ENCODE measurements around the gene FYB1.
"Not testable (repeated sequence)": the region's sequence is repeated elsewhere in the genome, so short reads cannot be mapped to it uniquely, and the experiment has no call there.

The FYB1 gene

DNA sequence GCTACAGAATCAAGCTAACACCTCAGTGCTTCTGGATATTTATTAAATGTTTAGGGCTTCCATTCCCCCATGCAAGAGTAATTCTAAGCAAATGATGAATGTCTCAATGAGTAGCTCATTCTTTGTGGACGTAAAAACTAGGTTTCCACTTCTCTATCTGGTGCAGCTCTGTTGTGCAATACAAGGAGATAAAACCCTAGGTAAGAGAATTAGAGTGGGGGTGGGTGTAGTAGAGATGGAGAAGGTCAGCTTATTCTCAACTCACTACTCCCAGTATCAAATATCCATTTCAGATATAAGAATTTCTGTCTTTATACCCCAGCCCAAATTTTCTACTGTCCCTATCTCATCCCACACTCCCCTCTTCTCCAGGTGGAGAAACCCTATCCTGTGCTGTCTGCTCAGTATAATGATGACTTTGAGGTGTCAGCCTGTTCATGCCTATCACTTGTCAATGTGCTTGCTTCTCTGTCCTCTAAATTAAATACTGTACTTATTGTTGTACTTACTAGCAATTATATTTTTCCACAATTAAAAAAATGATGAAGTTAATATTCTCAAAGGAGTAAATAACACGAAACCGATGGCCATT, 4.3 kb upstream of the FYB1 start:
- H3K4me1 Mint-ChIP-seq (ENCODE audit: low read depth) = peaks cover 61% of the 10 kb centered on the region
- H3K27ac Mint-ChIP-seq = peak overlapping the region; percentile 87
- peak overlapping the region; percentile 39 for H3K4me3 Mint-ChIP-seq
- H3K27me3 Mint-ChIP-seq = no peaks in the 10 kb centered on the region
- intact Hi-C loops (cut with micrococcal nuclease) = no loop called here
- H3K36me3 Mint-ChIP-seq (ENCODE audit: low read depth) = peaks cover 24% of the 10 kb centered on the region
- no peaks in the 10 kb centered on the region for H3K9me3 Mint-ChIP-seq

DNA sequence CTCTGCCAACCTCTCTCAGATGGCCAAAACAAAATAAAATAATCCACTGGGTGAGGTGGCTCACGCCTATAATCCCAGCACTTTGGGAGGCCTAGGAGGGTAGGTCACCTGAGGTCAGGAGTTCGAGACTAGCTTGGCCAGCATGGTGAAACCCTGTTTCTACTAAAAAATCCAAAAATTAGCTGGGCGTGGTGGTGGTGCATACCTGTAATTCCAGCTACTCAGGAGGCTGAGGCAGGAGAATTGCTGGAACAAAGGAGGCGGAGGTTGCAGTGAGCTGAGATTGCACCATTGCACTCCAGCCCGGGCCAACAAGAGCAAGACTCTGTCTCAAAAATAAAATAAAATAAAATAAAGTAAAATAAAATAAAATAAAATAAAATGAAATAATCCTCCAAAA, 2.3 kb upstream of the FYB1 start:
- Mint-ChIP-seq H3K4me1 (ENCODE audit: low read depth) (peaks cover 67% of the 10 kb centered on the region), H3K36me3 (ENCODE audit: low read depth) (peaks cover 25% of the 10 kb centered on the region), H3K27ac (peak overlapping the region; percentile 25)
- H3K27me3 Mint-ChIP-seq; H3K4me3 Mint-ChIP-seq; H3K9me3 Mint-ChIP-seq; intact Hi-C loops (cut with micrococcal nuclease): not testable (repeated sequence)

DNA sequence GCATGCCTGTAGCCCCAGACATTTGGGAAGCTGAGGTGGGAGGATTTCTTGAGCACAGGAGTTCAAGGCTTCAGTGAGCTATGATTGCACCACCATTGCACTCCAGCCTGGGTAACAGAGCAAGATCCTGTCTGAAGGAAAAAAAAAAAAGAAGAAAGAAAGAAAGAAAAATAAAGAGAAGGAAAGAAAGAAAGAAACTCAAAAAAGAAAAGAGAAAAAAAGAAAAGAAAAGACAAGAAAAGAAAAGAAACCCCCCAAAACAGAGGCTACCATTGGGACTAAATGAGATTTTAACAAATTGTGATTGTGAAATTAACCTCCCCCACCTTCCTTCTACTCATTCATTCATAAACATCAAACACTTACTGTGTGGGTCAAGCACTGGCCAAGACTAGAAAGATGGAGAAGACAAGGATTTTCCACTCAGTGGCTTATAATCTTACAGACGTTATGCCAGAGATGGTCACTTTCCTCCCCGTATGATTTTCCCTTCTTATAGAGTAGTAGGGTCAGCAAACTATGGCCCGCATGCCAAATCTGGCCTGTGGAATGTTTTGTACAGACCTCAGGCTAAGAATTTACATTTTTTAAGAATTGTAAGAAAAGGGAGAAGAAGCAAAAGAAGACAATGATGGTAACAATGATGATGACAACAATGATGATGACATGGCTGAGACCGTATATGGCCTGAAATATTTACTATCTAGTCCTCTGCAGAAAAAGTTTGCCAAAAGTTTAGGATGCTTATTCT, 1.1 kb upstream of the FYB1 start:
- no peaks in the 10 kb centered on the region for H3K27me3 Mint-ChIP-seq
- peaks cover 35% of the 10 kb centered on the region for H3K36me3 Mint-ChIP-seq (ENCODE audit: low read depth)
- H3K4me3 Mint-ChIP-seq = no peak overlapping the region
- H3K27ac Mint-ChIP-seq = peak overlapping the region; percentile 91
- H3K9me3 Mint-ChIP-seq = no peaks in the 10 kb centered on the region
- intact Hi-C loops (cut with micrococcal nuclease) = no loop called here
- H3K4me1 Mint-ChIP-seq (ENCODE audit: low read depth) = peaks cover 69% of the 10 kb centered on the region

DNA sequence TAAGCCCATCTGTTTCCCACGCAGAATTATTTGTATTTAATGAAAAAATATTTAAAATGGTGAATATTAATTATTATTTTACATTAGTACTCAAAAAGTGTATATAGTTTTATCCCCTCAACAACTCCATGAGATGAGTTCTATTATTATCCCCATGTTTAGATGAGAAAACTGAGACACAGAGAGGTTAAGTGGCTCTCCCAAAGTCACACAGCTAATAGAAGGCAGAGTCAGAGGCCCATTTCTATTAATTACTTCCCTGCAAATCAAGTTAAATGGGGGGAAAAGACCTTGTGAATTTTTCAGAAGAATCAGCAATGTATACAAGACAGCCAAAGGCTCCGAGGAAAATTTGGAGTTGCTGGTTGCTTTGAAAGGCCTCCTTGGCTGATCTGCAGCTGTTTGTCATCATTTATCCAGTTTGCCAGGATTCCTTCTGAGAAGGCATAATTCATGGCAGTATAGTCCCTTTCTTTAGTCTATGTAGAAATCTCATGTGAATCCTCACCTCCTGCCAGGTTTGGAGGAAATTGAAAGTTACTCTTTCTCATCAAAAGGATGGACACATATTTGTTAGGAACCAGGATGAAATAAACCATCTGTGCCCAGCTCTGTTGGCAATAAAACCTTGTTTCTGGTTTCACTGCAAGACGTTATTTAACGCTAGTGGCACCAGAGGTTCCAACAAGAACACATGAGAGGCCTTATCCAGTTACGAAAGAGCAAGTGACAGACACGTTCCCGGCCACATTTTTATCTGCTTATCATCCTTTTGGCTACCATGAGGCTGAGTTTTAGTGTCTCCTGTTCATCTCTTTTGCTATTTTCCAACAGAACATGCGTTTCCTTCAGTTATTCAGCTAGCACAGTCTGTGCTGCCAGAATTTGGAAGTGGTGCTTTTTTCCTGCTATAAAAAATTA, 621 bp downstream of the FYB1 start:
- Mint-ChIP-seq H3K9me3 (no peaks in the 10 kb centered on the region), H3K36me3 (ENCODE audit: low read depth) (peaks cover 47% of the 10 kb centered on the region), H3K27me3 (no peaks in the 10 kb centered on the region), H3K4me1 (ENCODE audit: low read depth) (peaks cover 74% of the 10 kb centered on the region), H3K27ac (peak overlapping the region; percentile 91), H3K4me3 (peak overlapping the region; percentile 82)
- intact Hi-C loops (cut with micrococcal nuclease) = loop anchor here (2.0 to 10.0 kb wide), 3 partner anchors 56 to 354 kb away; no protein-coding TSS in a partner anchor

DNA sequence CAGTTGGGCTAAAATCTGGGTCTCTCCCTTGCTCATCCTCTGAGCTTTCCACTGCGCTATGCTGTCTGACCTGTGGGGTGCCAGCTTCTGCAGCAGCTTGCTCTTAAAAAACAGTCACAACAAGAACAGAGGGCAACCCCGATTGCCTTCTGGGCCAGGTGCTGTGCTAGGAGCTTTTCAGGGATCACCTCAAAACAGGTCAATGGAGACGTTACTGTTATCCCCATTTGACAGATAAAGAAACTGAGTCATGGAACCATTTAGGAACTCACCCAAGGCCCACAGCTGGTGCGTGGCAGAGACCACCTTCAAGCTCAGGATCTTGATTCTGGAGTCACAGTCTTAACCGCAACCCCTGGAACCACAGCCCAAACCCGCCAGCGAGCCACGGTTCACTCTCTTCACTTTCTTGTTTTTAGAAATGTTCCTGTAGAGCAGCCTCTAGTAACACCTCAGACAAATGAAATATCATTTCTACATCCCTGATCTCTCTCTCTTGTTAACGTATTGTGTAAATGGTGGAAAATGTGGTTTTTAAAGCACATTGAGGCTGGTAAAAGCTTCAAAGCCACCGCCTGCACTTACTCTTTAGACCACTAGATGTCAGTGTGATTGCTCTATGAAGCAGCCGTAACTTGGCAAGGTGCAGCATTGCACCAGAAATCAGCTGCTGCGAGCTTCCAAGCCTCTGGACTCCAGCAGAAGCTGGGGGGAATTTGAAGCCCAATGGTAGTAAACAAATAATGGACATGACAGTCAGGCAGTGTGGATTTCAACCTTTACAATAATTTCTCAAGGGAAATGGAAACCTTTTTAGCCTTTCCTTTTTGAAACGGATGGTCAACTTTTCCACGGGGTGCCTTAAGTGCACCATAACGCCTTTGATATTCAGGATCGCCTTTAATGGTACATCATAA, 1.7 kb downstream of the FYB1 start:
- Mint-ChIP-seq H3K4me3 (peak overlapping the region; percentile 50), H3K27me3 (no peaks in the 10 kb centered on the region), H3K36me3 (ENCODE audit: low read depth) (peaks cover 50% of the 10 kb centered on the region), H3K4me1 (ENCODE audit: low read depth) (peaks cover 79% of the 10 kb centered on the region), H3K27ac (peak overlapping the region; percentile 91), H3K9me3 (no peaks in the 10 kb centered on the region)
- intact Hi-C loops (cut with micrococcal nuclease) = loop anchor here (1.0 to 10.0 kb wide), 4 partner anchors 57 to 355 kb away; no protein-coding TSS in a partner anchor

DNA sequence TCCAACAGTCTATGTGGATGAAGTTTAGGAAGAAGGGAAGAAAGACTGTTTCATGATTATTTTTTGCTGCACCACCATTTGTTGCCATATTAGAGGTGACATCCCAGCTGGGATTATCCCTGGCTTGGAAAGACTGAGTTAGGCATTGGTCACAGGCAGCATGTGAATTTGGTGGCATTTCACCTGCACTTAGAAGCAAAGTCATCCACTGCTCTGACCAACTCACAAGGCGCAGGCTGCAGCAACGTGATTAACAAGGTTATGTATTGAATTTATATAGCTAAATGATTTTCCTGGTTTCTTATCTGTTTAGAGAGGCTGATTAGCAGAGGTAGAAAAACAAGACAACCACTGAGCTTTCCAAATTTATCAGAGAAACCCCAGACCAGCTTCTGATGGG, 2.7 kb downstream of the FYB1 start:
- no peak overlapping the region for H3K4me3 Mint-ChIP-seq

DNA sequence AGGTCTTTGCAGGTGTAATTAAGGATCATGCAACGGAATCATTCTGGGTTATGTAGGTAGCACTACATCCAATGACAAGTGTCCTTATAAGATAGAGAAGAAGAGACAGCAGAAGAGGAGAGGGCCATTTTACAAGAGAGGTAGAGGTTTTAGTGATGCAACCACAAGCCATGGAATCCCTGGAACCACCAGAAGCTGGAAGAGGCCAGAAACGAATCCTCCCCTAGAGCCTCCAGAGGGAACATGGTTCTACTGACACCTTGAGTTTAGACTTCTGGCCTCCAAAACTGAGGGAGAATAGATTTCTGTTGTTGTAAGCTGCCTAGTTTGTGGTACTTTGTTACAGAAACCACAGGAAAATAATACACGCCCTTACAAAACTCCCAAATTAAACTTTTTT, 3.5 kb downstream of the FYB1 start:
- Mint-ChIP-seq H3K4me3 (no peak overlapping the region), H3K36me3 (ENCODE audit: low read depth) (peaks cover 59% of the 10 kb centered on the region), H3K27ac (no peak overlapping the region), H3K9me3 (no peaks in the 10 kb centered on the region), H3K4me1 (ENCODE audit: low read depth) (peaks cover 85% of the 10 kb centered on the region), H3K27me3 (no peaks in the 10 kb centered on the region)
- intact Hi-C loops (cut with micrococcal nuclease) = loop anchor here (5.0 to 10.0 kb wide), 2 partner anchors 159 to 356 kb away; no protein-coding TSS in a partner anchor

More for the DNA sequence above, 2.7 kb downstream of the FYB1 start:
- H3K9me3 Mint-ChIP-seq = no peaks in the 10 kb centered on the region
- no peaks in the 10 kb centered on the region for H3K27me3 Mint-ChIP-seq
- no peak overlapping the region for H3K27ac Mint-ChIP-seq
- peaks cover 83% of the 10 kb centered on the region for H3K4me1 Mint-ChIP-seq (ENCODE audit: low read depth)
- intact Hi-C loops (cut with micrococcal nuclease) = loop anchor here (1.0 to 10.0 kb wide), 3 partner anchors 67 to 356 kb away; no protein-coding TSS in a partner anchor
- H3K36me3 Mint-ChIP-seq (ENCODE audit: low read depth) = peaks cover 51% of the 10 kb centered on the region

DNA sequence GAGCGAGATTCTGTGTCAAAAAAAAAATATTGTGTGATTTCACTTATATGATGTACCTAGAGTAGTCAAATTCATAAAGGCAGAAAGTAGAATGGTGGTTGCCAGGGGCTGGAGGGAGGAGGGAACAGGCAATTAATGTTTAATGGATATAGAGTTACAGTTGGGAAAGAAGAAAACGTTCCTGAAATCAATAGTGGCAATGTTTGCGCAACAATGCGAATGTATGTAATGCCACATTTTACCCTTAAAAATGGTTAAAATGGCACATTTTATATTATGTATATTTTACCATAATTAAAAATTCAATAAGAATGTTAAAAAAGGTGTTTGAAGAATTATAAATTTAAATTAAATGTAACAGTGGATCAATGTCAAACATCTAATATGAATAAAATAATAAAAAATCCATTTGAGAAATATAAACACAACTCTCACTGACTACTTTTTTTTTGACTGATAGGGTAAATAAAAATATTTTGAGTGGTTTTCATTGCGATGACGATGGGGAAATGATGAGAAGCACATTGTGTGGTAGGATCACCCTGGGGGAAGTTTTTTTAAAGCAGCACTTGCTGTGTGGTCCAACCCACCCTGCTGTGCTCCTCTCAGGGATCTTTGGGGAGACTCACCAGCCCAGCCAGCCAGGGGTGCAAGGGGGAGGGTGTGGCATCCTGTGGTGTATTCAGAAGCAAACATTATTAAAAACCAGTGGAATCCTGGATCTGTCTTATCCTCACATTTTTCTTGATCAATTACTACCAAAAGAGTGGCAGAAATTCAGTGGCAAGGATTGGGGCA, 4.3 kb downstream of the FYB1 start:
- H3K36me3 Mint-ChIP-seq (ENCODE audit: low read depth) = peaks cover 55% of the 10 kb centered on the region
- intact Hi-C loops (cut with micrococcal nuclease) = loop anchor here (5.0 to 10.0 kb wide), 3 partner anchors 68 to 357 kb away; no protein-coding TSS in a partner anchor
- H3K27ac Mint-ChIP-seq = no peak overlapping the region
- no peaks in the 10 kb centered on the region for H3K9me3 Mint-ChIP-seq
- no peaks in the 10 kb centered on the region for H3K27me3 Mint-ChIP-seq
- H3K4me1 Mint-ChIP-seq (ENCODE audit: low read depth) = peaks cover 86% of the 10 kb centered on the region
- H3K4me3 Mint-ChIP-seq = no peak overlapping the region

DNA sequence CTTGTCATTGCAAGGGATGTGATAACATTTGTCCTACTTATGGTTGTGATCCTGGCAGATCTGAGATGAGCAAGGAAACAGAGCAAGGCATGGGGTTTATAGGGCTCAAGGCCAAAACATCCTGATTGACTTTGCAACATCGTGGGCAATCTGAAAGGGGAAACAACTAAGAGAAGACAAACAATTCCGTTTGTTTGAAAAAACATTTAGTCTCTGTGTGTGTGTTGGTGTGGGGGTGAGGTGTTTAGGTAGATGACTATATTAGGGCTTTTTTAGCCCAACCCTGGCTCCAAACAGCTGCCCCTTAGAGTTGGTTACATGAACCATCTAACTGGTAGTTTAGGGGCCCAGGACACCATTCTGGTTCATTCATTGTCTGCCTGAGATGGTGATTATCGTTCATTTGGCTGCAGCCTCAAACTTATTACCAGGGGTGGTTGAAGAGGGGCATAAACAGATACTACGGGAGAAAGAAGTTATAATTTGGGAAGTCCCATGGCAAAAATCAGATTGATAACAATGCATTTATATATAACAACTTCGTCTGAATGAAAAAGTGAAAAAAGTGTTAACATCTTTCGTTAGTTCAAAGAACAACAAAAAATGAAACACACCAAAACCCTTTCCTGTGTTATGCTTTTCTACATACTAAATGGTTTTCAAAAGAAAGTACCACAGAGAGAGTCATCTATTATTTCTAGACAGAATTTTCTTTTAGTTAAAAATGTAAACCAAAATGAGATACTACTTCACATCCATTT, 5.7 kb downstream of the FYB1 start:
- peaks cover 54% of the 10 kb centered on the region for H3K36me3 Mint-ChIP-seq (ENCODE audit: low read depth)
- H3K4me3 Mint-ChIP-seq = peak overlapping the region; percentile 39
- no peaks in the 10 kb centered on the region for H3K9me3 Mint-ChIP-seq
- peaks cover 83% of the 10 kb centered on the region for H3K4me1 Mint-ChIP-seq (ENCODE audit: low read depth)
- no peaks in the 10 kb centered on the region for H3K27me3 Mint-ChIP-seq
- peak overlapping the region; percentile 76 for H3K27ac Mint-ChIP-seq
- intact Hi-C loops (cut with micrococcal nuclease) = loop anchor here (5.0 to 10.0 kb wide), 2 partner anchors 66 to 161 kb away; no protein-coding TSS in a partner anchor

DNA sequence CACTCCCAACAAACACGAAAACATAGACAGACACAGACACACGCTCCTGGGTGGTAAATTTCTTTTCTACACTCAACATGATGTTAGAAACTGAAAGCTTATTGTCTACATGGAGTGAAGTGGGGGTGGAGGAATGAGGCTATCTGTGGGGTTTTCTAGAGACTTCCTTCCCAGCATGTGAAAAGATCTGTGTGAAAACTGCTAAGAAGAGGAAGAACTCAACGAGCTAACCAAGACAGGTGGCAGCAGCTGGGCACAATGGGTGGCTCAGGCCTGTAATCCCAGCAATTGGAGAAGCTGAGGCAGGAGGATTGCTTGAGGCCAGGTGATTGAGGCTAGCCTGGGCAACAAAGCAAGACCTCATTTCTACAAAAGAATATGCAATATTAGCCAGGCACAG, 7.6 kb downstream of the FYB1 start:
- Mint-ChIP-seq H3K27me3 (no peaks in the 10 kb centered on the region), H3K27ac (peak overlapping the region; percentile 56), H3K9me3 (no peaks in the 10 kb centered on the region), H3K4me1 (ENCODE audit: low read depth) (peaks cover 81% of the 10 kb centered on the region), H3K36me3 (ENCODE audit: low read depth) (peaks cover 58% of the 10 kb centered on the region), H3K4me3 (no peak overlapping the region)
- intact Hi-C loops (cut with micrococcal nuclease) = loop anchor here (5.0 to 10.0 kb wide), 2 partner anchors 64 to 163 kb away; no protein-coding TSS in a partner anchor

DNA sequence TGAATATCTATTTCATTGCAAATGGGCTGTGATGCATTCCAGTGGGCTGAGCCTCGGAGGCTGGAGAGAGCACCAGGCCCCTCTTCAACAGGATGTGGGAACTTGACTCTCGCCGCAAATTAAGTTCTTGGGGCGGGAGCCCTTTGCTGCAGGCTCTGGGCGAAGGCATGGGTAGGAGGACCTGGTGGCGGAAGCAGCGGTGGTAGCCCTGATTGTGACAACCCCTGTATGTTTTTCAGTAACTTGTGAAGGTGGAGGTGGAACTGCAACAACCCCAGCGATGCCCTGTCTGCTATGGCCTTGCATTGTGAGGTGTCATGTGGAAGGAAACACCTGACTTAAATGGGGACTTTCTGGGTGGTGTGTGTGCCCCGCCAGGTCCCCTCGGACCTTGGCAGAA, 9.4 kb downstream of the FYB1 start:
- H3K4me1 Mint-ChIP-seq (ENCODE audit: low read depth) = peaks cover 69% of the 10 kb centered on the region
- H3K9me3 Mint-ChIP-seq = no peaks in the 10 kb centered on the region
- peak overlapping the region; percentile 2 for H3K4me3 Mint-ChIP-seq
- H3K27me3 Mint-ChIP-seq = no peaks in the 10 kb centered on the region
- intact Hi-C loops (cut with micrococcal nuclease) = loop anchor here (5.0 to 10.0 kb wide), 3 partner anchors 38 to 165 kb away; no protein-coding TSS in a partner anchor
- H3K36me3 Mint-ChIP-seq (ENCODE audit: low read depth) = peaks cover 42% of the 10 kb centered on the region
- H3K27ac Mint-ChIP-seq = peak overlapping the region; percentile 63

DNA sequence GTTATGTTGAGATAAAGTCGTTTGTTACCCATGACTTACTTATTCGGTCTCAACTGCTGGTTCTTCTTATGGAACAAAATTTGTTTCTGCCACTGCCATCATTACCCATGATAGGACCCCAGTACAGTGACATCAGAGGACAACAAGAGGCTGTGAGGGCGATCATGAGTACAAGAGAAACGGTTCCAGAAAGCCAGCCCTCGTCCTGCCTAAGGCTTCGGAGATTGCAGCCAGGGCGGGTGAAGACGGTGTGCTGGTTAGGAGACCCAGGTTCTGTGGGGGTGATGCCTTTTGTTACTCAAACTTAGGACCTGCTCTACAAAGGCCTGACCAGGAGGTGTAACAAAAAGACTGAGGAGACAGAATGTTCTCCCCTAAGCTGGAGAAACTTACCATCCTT, 10.9 kb downstream of the FYB1 start:
- H3K27me3 Mint-ChIP-seq = no peaks in the 10 kb centered on the region
- no peak overlapping the region for H3K27ac Mint-ChIP-seq
- H3K36me3 Mint-ChIP-seq (ENCODE audit: low read depth) = peaks cover 34% of the 10 kb centered on the region
- H3K4me3 Mint-ChIP-seq = no peak overlapping the region
- H3K4me1 Mint-ChIP-seq (ENCODE audit: low read depth) = peaks cover 67% of the 10 kb centered on the region
- H3K9me3 Mint-ChIP-seq = no peaks in the 10 kb centered on the region
- intact Hi-C loops (cut with micrococcal nuclease) = loop anchor here (5.0 kb wide), 1 partner anchor 36 kb away; no protein-coding TSS in a partner anchor

All from dendritic cell treated with granulocyte-macrophage colony-stimulating factor and Interleukin-4, amounts not matched to agents 40 ng/mL and 50 ng/mL, for 4 days (primary cell).